ENCODE measurements around the gene KCNT1. TPM values are rescaled to one million over a fixed set of nuclear protein-coding genes. Genes with fewer than 3 reads are reported as not detected.

KCNT1 gene
- total RNA-seq, 1 donor from 2014 or later: not detected

DNA sequence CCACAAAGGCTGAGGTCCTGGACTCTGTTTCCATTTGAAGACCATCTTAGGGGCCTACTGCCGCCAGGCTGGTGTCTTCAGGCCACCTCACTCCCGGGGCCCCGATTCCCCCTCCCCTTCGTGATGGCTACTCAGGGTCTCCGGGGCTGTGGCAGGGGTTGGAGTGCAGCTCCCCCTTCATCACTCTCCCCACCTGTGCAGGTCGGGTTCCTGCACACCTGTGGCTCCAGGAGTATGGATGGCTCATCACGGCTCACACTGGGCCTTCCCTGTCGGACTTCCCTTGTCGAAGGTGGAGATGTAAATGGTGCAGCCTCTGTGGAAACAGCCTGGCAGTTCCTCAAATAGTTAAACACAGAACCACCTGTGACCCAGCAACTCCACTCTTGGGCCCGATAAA lies 27.0 kb upstream of the KCNT1 start:
- no peak overlapping the region for H3K27ac Mint-ChIP-seq (ENCODE audit: unreplicated experiment)

DNA sequence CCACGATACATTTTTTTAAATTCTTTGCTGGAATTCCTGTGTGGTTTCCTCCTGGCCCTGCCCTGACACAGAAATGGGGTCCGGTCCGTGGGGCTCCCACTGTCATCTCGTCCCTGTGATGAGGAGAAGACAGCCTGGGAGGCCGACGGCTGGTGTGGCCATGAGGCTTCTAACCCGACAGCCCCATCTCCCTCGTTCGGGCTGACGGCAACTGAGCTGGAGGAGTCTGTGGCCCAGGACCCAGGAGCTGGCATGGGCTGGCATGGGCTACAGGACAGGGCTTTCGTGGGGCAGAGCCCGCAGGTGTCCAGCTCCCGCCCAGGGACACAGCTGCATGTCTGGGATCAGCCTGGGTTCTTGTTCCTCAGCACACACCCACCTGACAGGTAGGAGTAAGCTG lies 25.1 kb upstream of the KCNT1 start:
- H3K36me3 Mint-ChIP-seq (ENCODE audit: low read depth, unreplicated experiment): no peaks in the 10 kb centered on the region
- TF ChIP-seq, protein P1, sequence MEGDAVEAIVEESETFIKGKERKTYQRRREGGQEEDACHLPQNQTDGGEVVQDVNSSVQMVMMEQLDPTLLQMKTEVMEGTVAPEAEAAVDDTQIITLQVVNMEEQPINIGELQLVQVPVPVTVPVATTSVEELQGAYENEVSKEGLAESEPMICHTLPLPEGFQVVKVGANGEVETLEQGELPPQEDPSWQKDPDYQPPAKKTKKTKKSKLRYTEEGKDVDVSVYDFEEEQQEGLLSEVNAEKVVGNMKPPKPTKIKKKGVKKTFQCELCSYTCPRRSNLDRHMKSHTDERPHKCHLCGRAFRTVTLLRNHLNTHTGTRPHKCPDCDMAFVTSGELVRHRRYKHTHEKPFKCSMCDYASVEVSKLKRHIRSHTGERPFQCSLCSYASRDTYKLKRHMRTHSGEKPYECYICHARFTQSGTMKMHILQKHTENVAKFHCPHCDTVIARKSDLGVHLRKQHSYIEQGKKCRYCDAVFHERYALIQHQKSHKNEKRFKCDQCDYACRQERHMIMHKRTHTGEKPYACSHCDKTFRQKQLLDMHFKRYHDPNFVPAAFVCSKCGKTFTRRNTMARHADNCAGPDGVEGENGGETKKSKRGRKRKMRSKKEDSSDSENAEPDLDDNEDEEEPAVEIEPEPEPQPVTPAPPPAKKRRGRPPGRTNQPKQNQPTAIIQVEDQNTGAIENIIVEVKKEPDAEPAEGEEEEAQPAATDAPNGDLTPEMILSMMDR (IDR thresholded peaks at IDR 0.05; ENCODE audit: unreplicated experiment): no peak
- no peak for DNase-seq (ENCODE audit: low spot score)
- no peaks in the 10 kb centered on the region for H3K9me3 Mint-ChIP-seq (ENCODE audit: unreplicated experiment)
- H3K4me3 Mint-ChIP-seq (ENCODE audit: unreplicated experiment): no peak overlapping the region
- H3K27ac Mint-ChIP-seq (ENCODE audit: unreplicated experiment): no peak overlapping the region
- peaks cover 13% of the 10 kb centered on the region for H3K27me3 Mint-ChIP-seq (ENCODE audit: unreplicated experiment)
- H3K4me1 Mint-ChIP-seq (ENCODE audit: unreplicated experiment): no peaks in the 10 kb centered on the region

More for the DNA sequence above, 27.0 kb upstream of the KCNT1 start:
- Mint-ChIP-seq H3K9me3 (ENCODE audit: unreplicated experiment) (no peaks in the 10 kb centered on the region), H3K27me3 (ENCODE audit: unreplicated experiment) (peaks cover 8% of the 10 kb centered on the region), H3K36me3 (ENCODE audit: low read depth, unreplicated experiment) (no peaks in the 10 kb centered on the region), H3K4me3 (ENCODE audit: unreplicated experiment) (no peak overlapping the region), H3K4me1 (ENCODE audit: unreplicated experiment) (no peaks in the 10 kb centered on the region)
- no peak for DNase-seq (ENCODE audit: low spot score)
- TF ChIP-seq, protein P1 (IDR thresholded peaks at IDR 0.05; ENCODE audit: unreplicated experiment): no peak

DNA sequence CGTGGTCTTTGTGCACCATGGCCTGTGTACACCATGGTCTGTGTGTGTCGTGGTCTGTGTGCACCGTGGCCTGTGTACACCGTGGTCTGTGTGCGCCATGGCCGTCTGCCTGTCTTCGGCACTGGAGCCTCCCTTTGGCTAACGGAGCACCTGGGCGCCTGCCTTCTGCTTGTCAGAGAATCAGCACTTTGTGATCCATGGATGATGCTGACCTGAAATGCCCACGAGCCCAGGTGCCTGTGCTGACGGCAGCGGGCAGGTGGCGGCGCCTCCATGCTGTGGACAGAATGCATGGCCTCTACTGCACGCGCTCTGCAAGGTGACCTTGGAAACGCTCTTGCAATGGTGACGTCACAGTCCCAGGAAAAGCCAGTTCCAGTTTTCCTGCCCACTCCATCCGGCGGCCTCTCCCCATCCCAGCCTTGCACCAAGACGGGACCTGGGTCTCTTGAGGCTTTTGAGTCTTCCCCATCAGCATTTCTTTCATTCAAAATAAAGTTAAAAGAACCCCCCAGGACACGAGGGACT lies 24.3 kb upstream of the KCNT1 start:
- no peak for DNase-seq (ENCODE audit: low spot score)
- Mint-ChIP-seq H3K9me3 (ENCODE audit: unreplicated experiment) (no peaks in the 10 kb centered on the region), H3K4me3 (ENCODE audit: unreplicated experiment) (no peak overlapping the region), H3K27me3 (ENCODE audit: unreplicated experiment) (peaks cover 13% of the 10 kb centered on the region), H3K27ac (ENCODE audit: unreplicated experiment) (no peak overlapping the region), H3K4me1 (ENCODE audit: unreplicated experiment) (no peaks in the 10 kb centered on the region), H3K36me3 (ENCODE audit: low read depth, unreplicated experiment) (no peaks in the 10 kb centered on the region)
- TF ChIP-seq, protein P1 (IDR thresholded peaks at IDR 0.05; ENCODE audit: unreplicated experiment): no peak

DNA sequence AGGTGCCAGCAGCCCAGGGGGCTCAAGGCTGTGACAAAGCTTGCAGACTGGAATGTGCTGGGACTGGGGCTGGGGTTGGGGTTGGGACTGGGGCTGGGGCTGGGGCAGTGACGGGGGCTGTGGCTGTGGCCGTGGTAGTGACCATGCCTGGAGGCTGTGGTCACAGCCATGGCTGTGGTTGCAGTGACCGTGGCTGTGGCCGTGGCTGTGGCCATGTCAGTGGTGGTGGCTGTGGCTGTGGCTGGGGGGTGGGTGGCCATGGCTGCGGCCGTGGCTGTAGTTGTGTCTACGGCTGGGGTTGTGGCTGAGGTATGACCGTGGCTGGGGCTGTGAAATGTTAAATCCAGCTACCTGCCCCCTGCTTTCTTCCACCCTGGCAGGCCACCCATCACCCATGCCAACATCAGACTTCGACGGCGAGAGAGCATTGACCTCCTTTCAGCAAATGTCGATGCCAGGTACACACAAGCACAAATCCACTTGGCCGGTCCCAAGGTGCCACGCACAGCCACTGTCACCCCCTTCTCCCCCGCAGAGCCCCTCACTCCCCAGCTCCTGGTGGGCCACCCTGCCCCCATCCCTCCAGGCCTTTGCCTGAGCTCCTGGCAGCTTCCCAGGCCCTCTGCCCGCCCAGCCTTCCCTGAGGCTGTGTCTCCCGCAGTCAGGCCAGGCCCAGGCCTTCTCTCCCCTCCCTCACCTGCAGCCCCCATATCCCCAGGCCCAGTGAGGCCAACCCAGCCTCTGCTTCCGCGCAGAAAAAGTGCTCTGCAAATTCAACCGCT lies 23.6 kb upstream of the KCNT1 start:
- H3K36me3 Mint-ChIP-seq (ENCODE audit: low read depth, unreplicated experiment): no peaks in the 10 kb centered on the region
- H3K4me1 Mint-ChIP-seq (ENCODE audit: unreplicated experiment): no peaks in the 10 kb centered on the region
- H3K4me3 Mint-ChIP-seq (ENCODE audit: unreplicated experiment): no peak overlapping the region
- TF ChIP-seq, protein P1 (IDR thresholded peaks at IDR 0.05; ENCODE audit: unreplicated experiment): no peak
- no peaks in the 10 kb centered on the region for H3K9me3 Mint-ChIP-seq (ENCODE audit: unreplicated experiment)
- H3K27me3 Mint-ChIP-seq (ENCODE audit: unreplicated experiment): peaks cover 13% of the 10 kb centered on the region
- no peak for DNase-seq (ENCODE audit: low spot score)
- no peak overlapping the region for H3K27ac Mint-ChIP-seq (ENCODE audit: unreplicated experiment)

DNA sequence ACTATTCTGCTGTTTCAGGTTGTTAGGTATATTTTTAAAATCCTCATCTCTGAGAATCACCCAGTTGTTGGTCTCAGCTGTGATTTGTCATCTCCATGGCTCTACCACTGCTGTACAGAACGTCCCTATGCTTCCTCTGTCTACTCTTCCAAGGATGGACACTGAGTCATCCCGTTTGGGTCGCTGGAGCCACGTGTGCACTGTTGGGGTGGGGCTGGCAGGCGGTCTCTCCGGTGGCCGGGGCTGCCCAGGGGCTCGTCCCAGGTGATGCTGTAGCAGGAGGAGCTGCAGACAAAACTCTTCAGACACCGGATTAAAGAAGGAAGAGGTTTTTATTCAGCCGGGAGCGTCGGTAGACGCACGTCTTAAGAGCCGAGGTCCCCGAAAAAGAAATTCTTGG lies 21.9 kb upstream of the KCNT1 start:
- no peak for DNase-seq (ENCODE audit: low spot score)
- TF ChIP-seq, protein P1 (IDR thresholded peaks at IDR 0.05; ENCODE audit: unreplicated experiment): no peak
- Mint-ChIP-seq H3K27me3 (ENCODE audit: unreplicated experiment) (peaks cover 15% of the 10 kb centered on the region), H3K4me3 (ENCODE audit: unreplicated experiment) (no peak overlapping the region), H3K36me3 (ENCODE audit: low read depth, unreplicated experiment) (no peaks in the 10 kb centered on the region), H3K9me3 (ENCODE audit: unreplicated experiment) (no peaks in the 10 kb centered on the region), H3K27ac (ENCODE audit: unreplicated experiment) (no peak overlapping the region), H3K4me1 (ENCODE audit: unreplicated experiment) (no peaks in the 10 kb centered on the region)
